ENCODE measurements around the gene TRIP12.

TRIP12 gene

GRCh38 chr2:229714736-229715541, 206.9 kb downstream of the TRIP12 start:
- TF ChIP-seq CTCF (conservative IDR thresholded peaks at IDR 0.05; ENCODE audit: low read length) (no peak), EZH2phosphoT487 (IDR thresholded peaks at IDR 0.05; ENCODE audit: borderline replicate concordance) (no peak)
- no peaks in the 10 kb centered on the region for H3F3A ChIP-seq (ENCODE audit: low read depth)
- H3K9ac ChIP-seq (ENCODE audit: low read depth, low read length, poor library complexity, severe bottlenecking), result no peak overlapping the region
- H3K36me3 ChIP-seq (ENCODE audit: insufficient read depth, low read length), result no peaks in the 10 kb centered on the region
- no peaks in the 10 kb centered on the region for H3K9me2 ChIP-seq (replicated peaks; ENCODE audit: low read depth, low read length)
- no peaks in the 10 kb centered on the region for H3K27me3 ChIP-seq (ENCODE audit: insufficient read depth, low read length, poor library complexity, severe bottlenecking)
- no peak overlapping the region for H3K4me2 ChIP-seq (ENCODE audit: low read depth, low read length, poor library complexity, severe bottlenecking)
- H4K20me1 ChIP-seq (ENCODE audit: insufficient read depth, low read length, poor library complexity, severe bottlenecking), result no peaks in the 10 kb centered on the region
- H3K4me3 ChIP-seq (ENCODE audit: low read length, poor library complexity, severe bottlenecking), result no peak overlapping the region
- H3K4me1 ChIP-seq (ENCODE audit: insufficient read depth, low read length, poor library complexity, severe bottlenecking), result no peaks in the 10 kb centered on the region
- H3K9me3 ChIP-seq (ENCODE audit: insufficient read depth, low read depth, low read length), result no peaks in the 10 kb centered on the region
- H3K79me2 ChIP-seq (ENCODE audit: insufficient read depth, low read length), result no peaks in the 10 kb centered on the region
- H2AFZ ChIP-seq (ENCODE audit: low read length), result no peak overlapping the region

GRCh38 chr2:229714080-229714735, 207.6 kb downstream of the TRIP12 start, which contains the start of gene DNER:
TSS of gene DNER (minus strand) at chr2:229714555. CDS start at chr2:229714423, 132 bp downstream.
- Histone ChIP-seq H4K20me1 (ENCODE audit: insufficient read depth, low read length, poor library complexity, severe bottlenecking) (no peaks in the 10 kb centered on the region), H3K4me2 (ENCODE audit: low read depth, low read length, poor library complexity, severe bottlenecking) (no peak within 1 kb of the TSS), H3K4me1 (ENCODE audit: insufficient read depth, low read length, poor library complexity, severe bottlenecking) (no peaks in the 10 kb centered on the region), H3K79me2 (ENCODE audit: insufficient read depth, low read length) (no peaks in the 10 kb centered on the region), H3F3A (ENCODE audit: low read depth) (no peaks in the 10 kb centered on the region), H3K9me3 (ENCODE audit: insufficient read depth, low read depth, low read length) (no peaks in the 10 kb centered on the region), H3K9ac (ENCODE audit: low read depth, low read length, poor library complexity, severe bottlenecking) (no peak within 1 kb of the TSS), H3K4me3 (ENCODE audit: low read length, poor library complexity, severe bottlenecking) (no peak within 1 kb of the TSS), H3K27me3 (ENCODE audit: insufficient read depth, low read length, poor library complexity, severe bottlenecking) (no peaks in the 10 kb centered on the region), H3K36me3 (ENCODE audit: insufficient read depth, low read length) (no peaks in the 10 kb centered on the region), H3K9me2 (replicated peaks; ENCODE audit: low read depth, low read length) (no peaks in the 10 kb centered on the region), H2AFZ (ENCODE audit: low read length) (no peak within 1 kb of the TSS)
- TF ChIP-seq CTCF (conservative IDR thresholded peaks at IDR 0.05; ENCODE audit: low read length), result no peak

All from Loucy (cell line).